Hippocampal formation (tissue), 2 donors: ENCODE measurements around the gene EVA1B.

Experiments
- DNase-seq, 2 donors: peaks; one replicate each; lab custom pipeline; 2025; lab: John Stamatoyannopoulos, UW

EVA1B gene

DNA sequence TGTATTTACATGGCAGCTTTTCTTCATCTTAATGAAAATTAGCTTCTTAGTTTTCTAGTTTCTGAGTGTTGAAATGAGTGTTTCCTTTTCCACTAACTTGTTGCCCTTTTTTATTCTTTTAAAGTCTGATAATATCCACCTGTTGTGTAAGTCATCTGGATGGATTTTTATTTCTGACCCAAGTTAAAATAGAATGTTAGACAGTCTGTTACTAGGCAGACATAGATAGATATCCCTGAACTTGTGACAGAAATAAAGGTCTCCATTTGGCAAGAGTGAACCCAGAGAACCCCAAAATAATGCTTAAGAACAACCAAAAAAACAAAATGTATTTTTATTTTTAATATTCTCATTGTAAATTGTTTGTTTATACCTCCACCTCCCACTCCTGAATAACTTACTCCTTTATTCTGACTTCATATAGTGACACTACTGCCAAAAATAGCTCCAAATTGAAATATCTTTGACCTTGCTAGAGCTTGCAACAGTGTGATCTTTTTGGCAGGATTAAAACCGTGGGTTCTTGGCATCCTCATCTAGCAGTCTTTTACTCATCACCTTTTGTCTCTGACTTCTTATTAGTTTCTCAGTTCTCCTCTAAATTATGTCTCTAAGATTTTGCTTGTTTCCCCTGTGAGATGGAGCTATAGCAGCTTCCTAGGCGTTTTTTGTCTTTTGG is 44.2 kb downstream of the EVA1B start:
- no peak for DNase-seq

DNA sequence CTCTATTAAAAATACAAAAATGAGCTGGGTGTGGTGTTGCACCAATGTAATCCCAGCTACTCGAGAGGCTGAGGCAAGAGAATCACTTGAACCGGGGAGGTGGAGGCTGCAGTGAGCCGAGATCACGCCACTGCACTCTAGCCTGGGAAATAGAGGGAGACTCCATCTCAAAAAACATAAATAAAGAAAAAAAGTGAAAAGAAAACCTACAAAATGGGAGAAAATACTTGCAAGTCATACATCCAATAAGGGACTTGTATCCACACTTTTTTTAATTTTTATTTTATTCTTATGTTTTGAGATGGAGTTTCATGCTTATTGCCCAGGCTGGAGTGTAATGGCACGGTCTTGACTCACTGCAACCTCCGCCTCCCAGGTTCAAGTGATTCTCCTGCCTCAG is 46.8 kb downstream of the EVA1B start:
- no peak for DNase-seq

DNA sequence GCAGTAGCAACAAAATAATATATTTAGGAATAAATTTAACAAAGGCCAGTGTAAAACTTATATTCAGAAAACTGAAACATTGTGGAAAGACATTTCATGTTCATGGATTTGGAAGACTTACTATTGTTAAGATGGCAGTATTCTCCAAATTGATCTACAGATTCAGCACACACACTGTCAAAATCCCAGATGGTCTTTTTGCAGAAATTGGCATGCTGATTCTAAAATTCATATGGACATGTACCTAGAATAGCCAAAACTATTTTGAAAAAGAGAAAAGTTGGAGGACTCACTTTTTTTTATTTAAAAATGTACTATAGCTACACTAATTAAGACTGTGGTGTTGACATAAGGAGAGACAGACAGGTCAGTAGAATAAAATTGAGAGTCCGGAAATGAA is 49.2 kb downstream of the EVA1B start:
- no peak for DNase-seq

DNA sequence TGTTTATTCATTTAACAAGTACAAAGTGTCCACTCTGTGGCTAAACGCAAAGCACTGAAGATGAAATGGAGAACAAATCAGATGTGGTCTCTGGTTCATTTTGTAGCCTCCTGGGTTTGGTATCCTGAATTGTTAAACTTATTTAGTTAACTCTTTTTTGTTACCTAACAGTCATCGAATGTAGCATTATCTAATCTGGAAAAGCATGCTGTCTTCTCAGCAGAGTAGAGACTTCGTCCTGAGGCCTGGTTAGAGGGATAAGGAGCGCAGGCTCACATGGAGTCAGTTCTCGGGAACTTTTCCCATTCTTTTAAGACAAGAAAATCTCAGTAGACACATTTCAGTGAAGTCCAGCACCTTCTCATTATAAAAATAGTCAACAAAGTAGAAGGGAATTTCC is 50.4 kb downstream of the EVA1B start:
- DNase-seq, result no peak
